Measurements from ENCODE around the gene AP5B1. TPM values are rescaled to one million over a fixed set of nuclear protein-coding genes. Genes with fewer than 3 reads are reported as not detected.

Gene AP5B1
- total RNA-seq, 6 donors from 2014 or later, result 24.8 to 66.0 (median 46.8) TPM

- TF ChIP-seq POLR2A (IDR thresholded peaks at IDR 0.05), result no peak
- no peak for TF ChIP-seq POLR2AphosphoS5 (IDR thresholded peaks at IDR 0.05)
- TF ChIP-seq, protein P1, sequence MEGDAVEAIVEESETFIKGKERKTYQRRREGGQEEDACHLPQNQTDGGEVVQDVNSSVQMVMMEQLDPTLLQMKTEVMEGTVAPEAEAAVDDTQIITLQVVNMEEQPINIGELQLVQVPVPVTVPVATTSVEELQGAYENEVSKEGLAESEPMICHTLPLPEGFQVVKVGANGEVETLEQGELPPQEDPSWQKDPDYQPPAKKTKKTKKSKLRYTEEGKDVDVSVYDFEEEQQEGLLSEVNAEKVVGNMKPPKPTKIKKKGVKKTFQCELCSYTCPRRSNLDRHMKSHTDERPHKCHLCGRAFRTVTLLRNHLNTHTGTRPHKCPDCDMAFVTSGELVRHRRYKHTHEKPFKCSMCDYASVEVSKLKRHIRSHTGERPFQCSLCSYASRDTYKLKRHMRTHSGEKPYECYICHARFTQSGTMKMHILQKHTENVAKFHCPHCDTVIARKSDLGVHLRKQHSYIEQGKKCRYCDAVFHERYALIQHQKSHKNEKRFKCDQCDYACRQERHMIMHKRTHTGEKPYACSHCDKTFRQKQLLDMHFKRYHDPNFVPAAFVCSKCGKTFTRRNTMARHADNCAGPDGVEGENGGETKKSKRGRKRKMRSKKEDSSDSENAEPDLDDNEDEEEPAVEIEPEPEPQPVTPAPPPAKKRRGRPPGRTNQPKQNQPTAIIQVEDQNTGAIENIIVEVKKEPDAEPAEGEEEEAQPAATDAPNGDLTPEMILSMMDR (IDR thresholded peaks at IDR 0.05), result no peak
- no peak for TF ChIP-seq EP300 (IDR thresholded peaks at IDR 0.05)
- no peak overlapping the region for H3K4me3 ChIP-seq
- no peak overlapping the region for H3K27ac ChIP-seq
- DNase-seq (peak in 1 of 2 donors; percentile 46), ATAC-seq (ENCODE audit: low FRiP score in 2 of 2) (no peak)
- WGBS, 2 donors, result 71 to 74% methylated on average over 12 to 15 of the region's 15 CpGs
- no peaks in the 10 kb centered on the region for H3K9me3 ChIP-seq
- H3K27me3 ChIP-seq, result no peaks in the 10 kb centered on the region
- H3K4me1 ChIP-seq, result peaks cover 0 to 2% (median 0%) of the 10 kb centered on the region in 4 donors
- no peaks in the 10 kb centered on the region for H3K36me3 ChIP-seq
Measured at GRCh38 chr11:65796726-65797601, 16.2 kb upstream of the AP5B1 start.

GRCh38 chr11:65794570-65795510 lies 14.1 kb upstream of the AP5B1 start:
- Histone ChIP-seq H3K27ac (no peak overlapping the region), H3K4me1 (peaks cover 0 to 9% (median 3%) of the 10 kb centered on the region in 4 donors), H3K4me3 (no peak overlapping the region), H3K27me3 (no peaks in the 10 kb centered on the region), H3K9me3 (no peaks in the 10 kb centered on the region), H3K36me3 (no peaks in the 10 kb centered on the region)
- 93 to 100% methylated on average over 13 to 42 of the region's 42 CpGs for WGBS, 2 donors
- TF ChIP-seq, protein P1 (IDR thresholded peaks at IDR 0.05), result no peak
- no peak for TF ChIP-seq POLR2A (IDR thresholded peaks at IDR 0.05)
- ATAC-seq (ENCODE audit: low FRiP score in 2 of 2) (no peak), DNase-seq (peak in 1 of 2 donors; percentile 68)

DNA sequence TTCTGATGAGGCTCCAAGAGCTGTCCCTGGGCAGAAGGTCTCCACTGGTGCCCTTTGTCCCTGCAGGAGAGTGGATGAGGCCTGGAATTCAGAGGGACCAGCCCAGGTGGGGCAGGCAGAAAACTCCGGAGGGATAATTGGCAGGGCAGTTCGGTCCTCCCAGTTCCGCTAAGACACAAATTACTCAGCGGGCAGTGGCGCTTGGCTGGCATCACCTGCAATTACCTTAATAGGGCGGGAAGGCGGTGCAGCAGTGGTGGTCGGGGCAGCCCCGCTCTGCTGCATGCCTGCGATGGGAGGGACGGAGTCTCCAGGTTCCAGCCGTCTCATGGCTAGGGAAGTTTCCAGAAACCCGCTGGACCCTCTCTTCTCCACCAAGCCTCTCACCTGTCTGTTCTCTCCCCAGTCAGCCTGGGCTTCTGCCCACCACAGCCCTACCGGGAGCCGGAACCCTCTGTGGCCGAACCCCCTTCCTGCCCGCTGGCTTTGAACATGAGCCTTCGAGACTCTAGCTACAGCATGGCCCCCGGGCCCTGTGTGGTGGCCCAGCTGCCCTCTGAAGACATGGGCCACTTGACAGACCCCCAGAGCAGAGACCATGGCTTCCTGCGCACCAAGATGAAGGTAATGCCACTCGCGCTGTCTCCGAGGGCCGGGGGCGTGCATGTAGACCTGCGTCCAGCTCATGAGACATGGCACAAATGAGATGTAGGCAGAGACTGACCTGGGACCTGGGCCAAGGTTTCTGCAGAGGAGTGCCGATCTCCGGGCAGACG lies 13.0 kb upstream of the AP5B1 start:
- Histone ChIP-seq H3K9me3 (no peaks in the 10 kb centered on the region), H3K36me3 (no peaks in the 10 kb centered on the region), H3K27me3 (no peaks in the 10 kb centered on the region), H3K4me3 (no peak overlapping the region), H3K4me1 (peaks cover 0 to 9% (median 3%) of the 10 kb centered on the region in 4 donors), H3K27ac (no peak overlapping the region)
- TF ChIP-seq POLR2A (IDR thresholded peaks at IDR 0.05) (no peak), EP300 (IDR thresholded peaks at IDR 0.05) (no peak), POLR2AphosphoS5 (IDR thresholded peaks at IDR 0.05) (no peak)
- TF ChIP-seq, protein P1 (IDR thresholded peaks at IDR 0.05), result no peak
- DNase-seq (peak in 1 of 2 donors; percentile 73), ATAC-seq (ENCODE audit: low FRiP score in 2 of 2) (no peak)
- WGBS, 2 donors, result 93 to 94% methylated on average over 18 to 28 of the region's 29 CpGs

- 58% methylated on average over 15 of the region's 16 CpGs; no CpG with 5 or more reads in 1 of the 2 donors for whole genome bisulfite sequencing, 2 donors
- TF ChIP-seq, protein P1 (IDR thresholded peaks at IDR 0.05), result no peak
- TF ChIP-seq POLR2A (IDR thresholded peaks at IDR 0.05) (no peak), POLR2AphosphoS5 (IDR thresholded peaks at IDR 0.05) (no peak), EP300 (IDR thresholded peaks at IDR 0.05) (no peak)
- Histone ChIP-seq H3K4me3 (no peak overlapping the region), H3K27me3 (peaks cover 0 to 4% (median 2%) of the 10 kb centered on the region in 4 donors), H3K4me1 (peaks cover 2 to 15% (median 7%) of the 10 kb centered on the region in 4 donors), H3K36me3 (no peaks in the 10 kb centered on the region), H3K27ac (no peak overlapping the region), H3K9me3 (no peaks in the 10 kb centered on the region)
- DNase-seq (peak; percentile 78 to 87), ATAC-seq (ENCODE audit: low FRiP score in 2 of 2) (peak; percentile 20 to 36)
Measured at GRCh38 chr11:65793144-65793581, 12.4 kb upstream of the AP5B1 start.
